Stomach (tissue), 9 donors: ENCODE data around the gene CXXC4. TPM values are rescaled to one million over a fixed set of nuclear protein-coding genes. Genes with fewer than 3 reads are reported as not detected.

Source experiments
- DNase-seq, 2 donors: peaks; one replicate each; pipeline versions ENCODE4 v3.0.0 to v3.0.0-alpha.2; 2013 to 2019
- H3K27ac ChIP-seq, 5 donors: fragments of 200-600 bp in 4 of 5; sonication (generic) in 4 of 5; one replicate each; pipeline ENCODE4 v1.5.1; 2013 to 2019; ENCODE audit warnings: mild to moderate bottlenecking in 1 of 5, moderate library complexity in 1 of 5
- H3K27me3 ChIP-seq, 3 donors: fragments of 200-600 bp; sonication (generic); one replicate each; pipeline ENCODE4 v1.5.1; 2017 to 2019; ENCODE audit warnings: mixed run types in 1 of 3
- H3K36me3 ChIP-seq, 4 donors: fragments of 200-600 bp; sonication (generic); 1 replicate in 3 of 4; 2 replicates in 1 of 4; pipeline ENCODE4 v1.5.1; 2016 to 2019
- H3K4me1 ChIP-seq, 4 donors: fragments of 200-600 bp; sonication (generic); one replicate each; pipeline ENCODE4 v1.5.1; 2016 to 2019
- H3K4me3 ChIP-seq, 4 donors: fragments of 200-600 bp; sonication (generic) in 3 of 4; one replicate each; pipeline ENCODE4 v1.5.1; 2016 to 2019; ENCODE audit warnings: mild to moderate bottlenecking in 1 of 4
- H3K9me3 ChIP-seq, 4 donors: fragments of 200-600 bp; sonication (generic); one replicate each; pipeline ENCODE4 v1.5.1; 2016 to 2019
- CTCF ChIP-seq, 7 experiments: fragments of 450-650 bp in 4 of 7; fragments of 200-600 bp in 3 of 7; sonication (generic) in 3 of 7; IDR thresholded peaks; one replicate each; pipeline ENCODE4 v1.5.1; 2016 to 2019; ENCODE audit warnings: antibody characterized with exemption in 7 of 7, control low read depth in 2 of 7, mild to moderate bottlenecking in 1 of 7
- EP300 ChIP-seq: sonication (generic); formaldehyde crosslinking; IDR thresholded peaks from one replicate; pipeline ENCODE4 v1.6.1; 2017; ENCODE audit warnings: antibody characterized with exemption
- POLR2A ChIP-seq, 4 donors: fragments of 450-650 bp; IDR thresholded peaks; one replicate each; pipeline ENCODE4 v1.6.1; 2016; ENCODE audit warnings: antibody characterized with exemption in 4 of 4, control low read depth in 2 of 4, mild to moderate bottlenecking in 1 of 4, moderate library complexity in 1 of 4
- POLR2AphosphoS5 ChIP-seq, 3 donors: sonication (generic); formaldehyde crosslinking; IDR thresholded peaks; one replicate each; pipeline ENCODE4 v1.6.1; 2016; ENCODE audit warnings: antibody characterized with exemption in 3 of 3
- WGBS, 5 donors: extraction: QIAGEN DNeasy Blood & Tissue Kit in 3 of 5; methylation state at CpG; one replicate each; pipeline versions ENCODE4 v1.1.5 to v1.1.7; 2013 to 2018; 5-methylcytosine and 5-hydroxymethylcytosine counted together
- intact Hi-C: fragments of 100-400 bp; cut with DNase I; formaldehyde crosslinking; loops from one replicate; pipeline ENCODE4 v1.15.1; 2023; ENCODE audit warnings: low total_unique reads
- polyA plus RNA-seq, 3 donors: library from polyadenylated mRNA; stranded (reverse); fragments of 200-250 nt; gene quantifications; one replicate each; pipeline ENCODE4 v1.2.3, GENCODE V29; 2013
- total RNA-seq, 5 donors: library from RNA; depleted of rRNA; stranded (reverse); fragments of >200 nt; gene quantifications; one replicate each; pipeline versions ENCODE4 v1.1.0 to v1.2.3, GENCODE V29; 2014 to 2016
- donor health status: healthy with polysubstance abuse.
- donor health status: Bipolar disorder and iron deficiency.
- donor health status: healthy.

Gene CXXC4
- total and polyA plus RNA-seq, 8 donors: 0.10 to 18.5 (median 1.4) TPM; not detected in 2

- intact Hi-C loops: no loop called here
- Histone ChIP-seq H3K36me3 (no peaks in the 10 kb centered on the region), H3K4me3 (no peak overlapping the region), H3K4me1 (no peaks in the 10 kb centered on the region), H3K27ac (no peak overlapping the region), H3K27me3 (no peaks in the 10 kb centered on the region), H3K9me3 (no peaks in the 10 kb centered on the region)
- TF ChIP-seq POLR2A (IDR thresholded peaks at IDR 0.05) (no peak), POLR2AphosphoS5 (IDR thresholded peaks at IDR 0.05) (no peak), EP300 (no peak), CTCF (IDR thresholded peaks at IDR 0.05) (no peak)
- no peak for DNase-seq
- 88 to 97% (median 94%) methylated on average over 2 of the region's 2 CpGs for WGBS, 5 donors
Observed at GRCh38 chr4:104530426-104530825, 35.7 kb upstream of the CXXC4 start.

- H3K4me1 ChIP-seq: no peaks in the 10 kb centered on the region
- no peaks in the 10 kb centered on the region for H3K9me3 ChIP-seq
- no peak overlapping the region for H3K4me3 ChIP-seq
- TF ChIP-seq POLR2AphosphoS5 (IDR thresholded peaks at IDR 0.05) (no peak), POLR2A (IDR thresholded peaks at IDR 0.05) (no peak), EP300 (no peak), CTCF (IDR thresholded peaks at IDR 0.05) (no peak)
- no peak for DNase-seq
- H3K36me3 ChIP-seq: no peaks in the 10 kb centered on the region
- no peaks in the 10 kb centered on the region for H3K27me3 ChIP-seq
- intact Hi-C loops: no loop called here
- WGBS, 5 donors: 61 to 89% (median 81%) methylated on average over 1 of the region's 1 CpG
- no peak overlapping the region for H3K27ac ChIP-seq
Observed at GRCh38 chr4:104524591-104524990, 29.9 kb upstream of the CXXC4 start.

- no peak overlapping the region for H3K27ac ChIP-seq
- H3K9me3 ChIP-seq: no peaks in the 10 kb centered on the region
- no peak for TF ChIP-seq EP300
- no peak for TF ChIP-seq POLR2AphosphoS5 (IDR thresholded peaks at IDR 0.05)
- no peak for TF ChIP-seq POLR2A (IDR thresholded peaks at IDR 0.05)
- no peak for TF ChIP-seq CTCF (IDR thresholded peaks at IDR 0.05)
- no peak overlapping the region for H3K4me3 ChIP-seq
- WGBS, 5 donors: 31 to 76% (median 47%) methylated on average over 2 of the region's 2 CpGs
- no peaks in the 10 kb centered on the region for H3K36me3 ChIP-seq
- intact Hi-C loops: no loop called here
- DNase-seq: no peak
- H3K27me3 ChIP-seq: no peaks in the 10 kb centered on the region
- H3K4me1 ChIP-seq: no peaks in the 10 kb centered on the region
Observed at GRCh38 chr4:104524026-104524425, 29.3 kb upstream of the CXXC4 start.

- TF ChIP-seq POLR2A (IDR thresholded peaks at IDR 0.05): no peak
- no peak for TF ChIP-seq CTCF (IDR thresholded peaks at IDR 0.05)
- TF ChIP-seq EP300: no peak
- no peak for TF ChIP-seq POLR2AphosphoS5 (IDR thresholded peaks at IDR 0.05)
- Histone ChIP-seq H3K4me3 (no peak overlapping the region), H3K27ac (no peak overlapping the region), H3K27me3 (no peaks in the 10 kb centered on the region), H3K36me3 (no peaks in the 10 kb centered on the region), H3K4me1 (no peaks in the 10 kb centered on the region), H3K9me3 (no peaks in the 10 kb centered on the region)
- intact Hi-C loops: no loop called here
- no peak for DNase-seq
Observed at GRCh38 chr4:104519588-104519987, 24.9 kb upstream of the CXXC4 start.
